Renal cortex interstitium (tissue), 15 donors: Measurements from ENCODE around the gene GABRE. TPM values are rescaled to one million over a fixed set of nuclear protein-coding genes. Genes with fewer than 3 reads are reported as not detected.

Source experiments
- DNase-seq, 11 donors: peaks; one replicate each; pipeline ENCODE4 v3.0.0-alpha.2; 2013; ENCODE audit warnings: low read depth in 9 of 11, low spot score in 4 of 11; ENCODE audit errors: extremely low read depth in 1 of 11
- long read RNA-seq, 16 experiments: transcript quantifications; one replicate each; lab custom pipeline, GENCODE V29; 2026
- polyA plus RNA-seq, 3 donors: library from polyadenylated mRNA; unstranded; fragments of 120-200 nt; gene quantifications; one replicate each; pipeline ENCODE4 v1.2.1, GENCODE V29; 2013; ENCODE audit not compliant: insufficient read length in 3 of 3

GABRE gene, protein sequence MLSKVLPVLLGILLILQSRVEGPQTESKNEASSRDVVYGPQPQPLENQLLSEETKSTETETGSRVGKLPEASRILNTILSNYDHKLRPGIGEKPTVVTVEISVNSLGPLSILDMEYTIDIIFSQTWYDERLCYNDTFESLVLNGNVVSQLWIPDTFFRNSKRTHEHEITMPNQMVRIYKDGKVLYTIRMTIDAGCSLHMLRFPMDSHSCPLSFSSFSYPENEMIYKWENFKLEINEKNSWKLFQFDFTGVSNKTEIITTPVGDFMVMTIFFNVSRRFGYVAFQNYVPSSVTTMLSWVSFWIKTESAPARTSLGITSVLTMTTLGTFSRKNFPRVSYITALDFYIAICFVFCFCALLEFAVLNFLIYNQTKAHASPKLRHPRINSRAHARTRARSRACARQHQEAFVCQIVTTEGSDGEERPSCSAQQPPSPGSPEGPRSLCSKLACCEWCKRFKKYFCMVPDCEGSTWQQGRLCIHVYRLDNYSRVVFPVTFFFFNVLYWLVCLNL
- polyA plus RNA-seq = 10 to 100 TPM in 1 of 3 donors, 1 to 10 TPM in 2; 4.6 to 13.9 (median 5.5) TPM
- long read RNA-seq, donor 1 = 0 reads
- long read RNA-seq, donor 2, partial matches to known transcripts = 0 of 1 reads
- long read RNA-seq, donor 2, other reads (novel, unspliced or antisense) = 0 of 1 reads
- long read RNA-seq, donor 3, partial matches to known transcripts = 0 of 1 reads
- long read RNA-seq, donor 3, other reads (novel, unspliced or antisense) = 0 of 1 reads
- long read RNA-seq, donor 4, full-length matches to known transcripts = 2 of 2 reads
- long read RNA-seq, donor 4, partial matches to known transcripts = 0 of 2 reads
- long read RNA-seq, donor 4, other reads (novel, unspliced or antisense) = 0 of 2 reads
- long read RNA-seq, donor 5, full-length matches to known transcripts = 2 of 2 reads
- long read RNA-seq, donor 5, partial matches to known transcripts = 0 of 2 reads
- long read RNA-seq, donor 5, other reads (novel, unspliced or antisense) = 0 of 2 reads
- long read RNA-seq, donor 6, partial matches to known transcripts = 5 of 5 reads
- long read RNA-seq, donor 6, other reads (novel, unspliced or antisense) = 0 of 5 reads
- long read RNA-seq, donor 7 = 0 reads
- long read RNA-seq, donor 8, partial matches to known transcripts = 0 of 1 reads
- long read RNA-seq, donor 8, other reads (novel, unspliced or antisense) = 0 of 1 reads
- long read RNA-seq, donor 9, full-length matches to known transcripts = 1 of 1 reads
- long read RNA-seq, donor 9, partial matches to known transcripts = 0 of 1 reads
- long read RNA-seq, donor 9, other reads (novel, unspliced or antisense) = 0 of 1 reads
- long read RNA-seq, donor 10, partial matches to known transcripts = 0 of 1 reads
- long read RNA-seq, donor 10, other reads (novel, unspliced or antisense) = 0 of 1 reads
- long read RNA-seq, donor 11, full-length matches to known transcripts = 2 of 2 reads
- long read RNA-seq, donor 11, partial matches to known transcripts = 0 of 2 reads
- long read RNA-seq, donor 11, other reads (novel, unspliced or antisense) = 0 of 2 reads
- long read RNA-seq, donor 12 = 0 reads
- long read RNA-seq, donor 13 = 0 reads
- long read RNA-seq, donor 14 = 0 reads
- long read RNA-seq, donor 15 = 0 reads
- long read RNA-seq, donor 16, full-length matches to known transcripts = 2 of 2 reads
- long read RNA-seq, donor 16, partial matches to known transcripts = 0 of 2 reads
- long read RNA-seq, donor 16, other reads (novel, unspliced or antisense) = 0 of 2 reads

DNA sequence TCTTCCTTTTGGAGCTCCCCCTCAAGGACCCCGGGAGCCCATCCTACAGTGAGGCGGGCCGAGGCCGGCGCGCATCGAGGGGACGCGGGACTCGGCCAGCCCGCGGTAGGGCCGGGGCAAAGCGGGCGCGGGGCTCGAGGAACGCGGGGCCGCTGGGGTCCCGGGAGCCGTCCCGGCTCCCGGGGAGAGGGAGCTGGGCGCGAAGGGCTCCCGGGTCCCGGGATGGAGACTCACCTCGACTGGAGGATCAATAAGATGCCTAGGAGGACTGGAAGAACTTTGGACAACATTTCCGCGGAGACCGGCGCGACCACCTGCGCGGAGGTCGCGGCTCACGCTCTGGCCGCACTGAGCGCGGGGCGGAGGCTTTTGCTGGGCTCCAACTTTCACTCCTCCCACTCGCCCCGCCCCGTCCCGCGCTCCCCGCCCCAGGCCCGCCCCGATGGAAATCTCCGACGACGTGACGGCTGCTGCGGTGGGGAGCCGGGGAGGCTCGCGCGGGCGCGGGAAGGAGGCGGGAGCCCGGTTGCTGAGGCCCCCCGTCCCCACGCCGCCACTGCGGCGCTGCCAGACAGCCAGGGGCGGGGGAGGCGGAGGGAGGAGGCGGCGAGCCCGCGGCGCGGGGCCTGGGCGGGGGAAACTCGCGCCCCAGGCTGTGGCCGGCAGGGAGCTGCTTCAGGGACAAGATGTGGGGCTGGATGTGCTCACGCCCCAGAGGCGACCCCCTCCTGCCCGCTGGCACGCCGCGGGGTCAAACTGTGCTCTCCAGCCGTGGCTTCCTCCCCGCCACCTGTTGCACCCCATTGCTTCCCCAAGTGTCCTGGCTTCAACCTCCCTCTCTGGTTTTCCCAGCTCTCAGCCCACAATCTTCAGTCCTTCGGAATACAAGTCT, at the start of gene GABRE:
TSS of gene GABRE (minus strand) at position 341 of the 892 bp plus-strand sequence. CDS start at position 290, 51 bp downstream.
- peak in 7 of 11 donors; percentile 1 to 36 (median 20) for DNase-seq

DNA sequence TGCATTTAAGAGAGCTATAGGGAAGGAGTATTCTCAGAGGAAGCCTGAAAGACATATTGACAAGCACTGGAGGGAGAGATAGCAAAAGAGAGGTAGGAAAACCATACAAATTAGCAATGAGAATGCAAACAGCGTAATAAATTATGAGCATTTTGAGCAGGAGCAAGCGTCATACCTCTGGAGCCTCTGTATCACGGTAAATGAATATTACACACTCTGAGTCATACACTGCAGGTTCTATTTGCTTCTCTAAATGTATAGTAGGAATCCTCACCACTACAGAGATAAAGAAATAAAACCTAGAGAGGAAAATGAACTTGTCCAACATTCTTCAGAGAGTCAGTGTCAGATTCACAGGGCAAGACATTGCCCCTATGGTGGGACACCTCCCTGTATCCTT, 46.4 kb upstream of the GABRE start:
- no peak for DNase-seq

DNA sequence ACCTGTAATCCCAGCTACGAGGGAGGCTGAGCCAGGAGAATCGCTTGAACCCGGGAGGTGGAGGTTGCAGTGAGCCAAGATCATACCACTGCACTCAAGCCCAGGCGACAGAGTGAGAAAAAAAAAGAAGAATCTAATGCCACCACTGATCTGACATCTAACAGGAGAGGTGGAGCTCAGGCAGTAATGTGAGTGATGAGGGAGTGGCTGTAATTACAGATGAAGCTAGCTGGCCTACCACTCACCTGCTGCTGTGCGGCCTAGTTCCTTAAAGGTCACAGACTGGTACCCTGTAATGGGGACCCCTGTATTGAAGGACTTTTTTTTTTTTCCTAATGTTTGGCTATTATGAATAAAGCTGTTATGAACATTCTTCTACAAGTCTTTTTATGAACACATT, 25.3 kb upstream of the GABRE start:
- no peak for DNase-seq

DNA sequence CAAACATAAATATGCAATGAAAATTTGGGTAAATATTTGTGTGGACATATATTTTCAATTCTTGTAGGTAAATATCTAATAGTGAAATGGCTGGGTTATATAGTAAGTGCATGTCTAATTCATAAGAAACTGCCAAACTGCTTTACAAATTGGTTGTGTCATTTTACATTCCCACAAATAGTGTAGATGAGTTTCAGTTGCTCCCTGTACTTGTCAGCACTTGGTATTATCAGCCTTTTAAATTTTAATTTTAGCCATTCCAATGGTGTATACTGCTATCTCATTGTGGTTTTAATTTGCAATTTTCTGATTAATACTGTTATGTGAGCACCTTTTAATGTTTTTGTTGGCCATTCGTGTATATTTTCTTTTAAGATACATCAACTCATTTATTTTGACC, 23.1 kb upstream of the GABRE start:
- DNase-seq = no peak

DNA sequence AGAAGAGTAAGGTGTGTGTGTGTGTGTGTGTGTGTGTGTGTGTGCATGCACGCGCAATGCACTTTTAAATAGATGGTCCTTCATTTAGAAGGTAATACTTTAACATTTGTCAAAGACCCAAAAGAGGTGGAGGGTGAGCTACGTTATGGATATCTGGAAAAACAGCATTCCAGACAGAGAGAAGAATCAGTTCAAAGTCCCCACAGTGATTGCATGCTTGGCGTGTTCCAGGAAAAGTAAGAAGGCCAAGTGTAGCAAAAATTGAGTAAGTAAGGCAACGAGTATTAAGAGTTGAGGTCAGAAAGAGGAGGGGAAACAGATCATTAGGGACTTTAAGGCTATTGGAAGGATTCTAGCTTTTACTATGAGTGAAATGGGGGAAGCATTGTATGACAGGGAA, 21.9 kb upstream of the GABRE start:
- no peak for DNase-seq

DNA sequence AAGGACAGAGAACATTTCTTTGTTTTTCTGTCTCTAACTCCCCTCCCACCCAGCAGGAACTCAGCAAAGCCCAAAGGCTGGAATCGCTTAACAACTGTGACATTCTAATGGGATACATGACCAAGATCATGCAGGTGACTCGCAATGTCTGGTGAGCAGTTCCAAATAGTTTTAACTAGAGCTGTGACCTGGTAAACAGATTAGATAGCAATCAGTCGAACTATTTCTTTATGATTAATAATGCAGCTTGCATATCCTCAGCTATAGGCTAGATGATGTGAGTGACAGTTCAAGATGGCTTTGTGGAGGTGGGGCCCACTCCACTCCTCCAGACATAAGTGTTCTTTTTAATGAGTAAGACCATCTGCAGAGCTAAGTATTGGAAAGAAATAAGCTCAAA, 20.0 kb upstream of the GABRE start:
- DNase-seq = no peak

DNA sequence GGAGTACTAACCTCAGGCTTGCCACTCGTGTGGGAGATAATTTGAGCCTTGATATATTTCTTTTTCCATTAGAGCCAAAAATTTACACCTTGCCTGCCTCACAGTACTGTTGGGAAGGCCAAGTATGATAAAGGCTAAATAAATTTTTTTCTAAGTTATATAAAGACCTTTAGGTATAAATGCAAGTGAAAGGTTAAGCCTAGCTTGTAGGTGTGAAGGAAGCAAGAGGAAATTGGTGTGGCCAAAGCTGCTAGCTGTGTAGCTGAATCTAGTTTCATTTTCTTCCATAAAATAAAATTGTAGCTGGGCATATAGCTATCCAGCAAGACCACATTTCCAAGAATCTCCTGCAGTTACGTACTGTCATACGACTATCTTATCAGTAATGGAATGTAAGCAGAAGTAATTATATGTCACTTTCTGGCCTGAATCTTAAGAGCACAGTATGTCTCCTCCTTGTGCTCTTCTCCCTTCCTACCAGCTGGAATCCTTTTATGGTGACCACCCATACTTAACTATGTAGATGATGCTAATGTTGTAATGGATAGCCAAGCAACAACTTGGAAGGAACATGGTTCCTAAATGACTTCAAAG, 14.3 kb upstream of the GABRE start:
- DNase-seq = no peak

DNA sequence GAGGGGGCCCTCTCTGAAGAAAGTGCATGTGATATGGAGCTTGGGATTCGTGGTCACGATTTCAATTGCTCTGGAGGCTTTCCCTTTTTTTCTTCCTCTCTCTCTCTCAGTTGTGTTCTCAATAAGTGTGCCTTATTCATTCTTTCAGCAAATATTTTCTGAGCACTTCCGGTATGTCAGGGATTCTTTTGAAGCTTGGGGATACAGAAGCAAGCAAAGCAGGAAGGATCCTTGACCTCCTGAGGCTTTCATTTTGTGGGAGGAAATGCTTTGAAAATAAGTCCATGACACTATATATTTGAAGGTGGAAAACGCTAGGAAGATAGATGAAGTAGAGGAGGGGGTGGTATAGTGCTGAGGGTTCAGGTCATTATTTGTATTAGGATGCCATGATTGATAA, 12.6 kb upstream of the GABRE start:
- no peak for DNase-seq

DNA sequence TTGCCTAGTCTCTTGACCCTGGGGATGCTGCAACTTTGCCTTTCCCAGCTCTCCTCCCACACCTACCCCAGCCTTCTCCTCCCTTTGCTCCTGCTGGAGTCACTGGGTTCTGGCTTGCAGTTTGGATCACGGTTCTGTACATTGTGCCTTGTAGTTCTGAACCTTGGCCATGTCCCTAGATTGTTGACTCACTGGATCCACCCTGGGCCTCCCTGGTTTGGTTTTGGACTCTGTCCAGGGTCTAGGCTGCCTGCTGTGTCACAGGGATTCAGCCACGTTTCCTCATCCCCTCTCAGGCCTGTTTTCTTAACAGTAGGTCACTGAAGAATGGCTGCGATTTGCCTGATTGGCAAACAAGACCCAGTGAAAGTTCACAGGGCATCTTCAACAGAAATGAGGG, 11.5 kb upstream of the GABRE start:
- DNase-seq = no peak

DNA sequence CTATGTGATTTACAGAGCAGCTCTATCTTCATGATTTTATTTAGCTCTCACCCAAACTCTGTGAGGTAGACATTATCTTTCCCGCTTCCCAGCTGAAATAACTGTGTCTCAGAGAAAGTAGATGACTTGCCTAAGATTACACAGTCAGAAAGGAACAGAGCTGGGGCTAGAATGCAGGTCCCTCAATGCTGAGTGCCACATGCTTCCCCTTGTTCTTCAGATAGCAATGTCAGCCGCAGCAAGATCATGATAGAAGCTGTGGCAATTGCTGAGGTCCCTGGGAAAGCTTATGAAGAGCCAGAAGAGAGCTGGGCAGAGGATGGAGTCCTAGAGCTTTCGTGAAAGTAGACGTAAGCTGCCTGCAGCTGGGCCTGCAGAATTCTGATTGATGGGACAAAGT, 11.1 kb upstream of the GABRE start:
- no peak for DNase-seq

DNA sequence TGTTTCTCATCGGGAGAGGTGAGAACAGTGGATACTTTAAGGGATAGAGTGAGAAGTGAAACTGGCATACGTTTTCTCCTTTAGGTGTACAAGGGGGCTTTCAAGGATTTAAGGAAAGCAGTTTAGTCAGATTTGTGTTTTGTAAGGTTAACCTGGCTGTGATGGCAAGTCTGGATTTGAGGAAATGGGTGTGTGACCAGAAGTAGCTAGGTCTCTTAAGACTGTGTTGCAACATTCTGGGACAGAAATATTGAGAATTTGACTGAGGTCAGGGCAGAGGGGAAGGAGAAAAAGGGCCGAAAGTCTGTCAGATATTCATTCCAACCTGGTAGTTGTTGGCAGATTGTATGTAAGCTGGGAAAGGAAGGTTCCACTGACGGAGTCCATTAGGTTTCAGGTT, 10.4 kb upstream of the GABRE start:
- DNase-seq = no peak

DNA sequence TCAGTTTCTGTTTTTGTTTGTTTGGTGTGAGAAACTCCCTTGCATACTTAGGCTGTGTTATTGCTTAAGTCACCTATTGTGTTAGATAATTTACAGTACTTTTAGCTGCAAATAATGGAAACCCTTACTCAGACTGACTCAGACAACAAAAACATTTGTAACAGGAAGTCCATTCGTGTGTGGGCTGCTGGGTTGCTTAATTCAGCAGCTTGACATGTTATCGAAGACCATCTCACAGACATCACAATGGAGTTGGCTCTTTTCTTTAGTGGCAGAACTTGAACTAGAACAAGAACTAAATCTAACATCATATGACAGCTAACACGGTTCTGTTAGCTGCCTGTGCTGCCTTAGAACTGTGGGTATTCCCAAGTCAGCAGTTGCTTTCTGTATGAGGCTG, 9.9 kb upstream of the GABRE start:
- DNase-seq = no peak

DNA sequence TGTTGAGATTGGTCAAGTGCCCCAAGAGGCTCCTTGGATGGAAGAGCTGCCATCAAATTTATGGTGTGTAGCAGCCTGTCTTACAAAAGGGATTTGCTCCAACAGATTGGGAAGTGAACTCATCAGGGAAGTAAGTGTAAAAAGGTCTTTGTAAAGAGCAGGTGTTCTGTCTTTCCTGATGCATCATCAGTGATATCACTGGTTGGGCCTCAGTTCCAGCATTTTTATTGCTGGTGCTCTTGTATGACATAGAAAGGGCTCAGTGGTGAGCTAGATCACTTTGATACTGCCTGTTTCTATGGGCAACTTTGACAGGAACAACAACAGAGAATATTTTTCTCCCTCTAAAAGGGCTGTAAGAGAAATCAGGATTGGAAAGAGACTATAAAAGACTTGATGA, 8.7 kb upstream of the GABRE start:
- DNase-seq = no peak

DNA sequence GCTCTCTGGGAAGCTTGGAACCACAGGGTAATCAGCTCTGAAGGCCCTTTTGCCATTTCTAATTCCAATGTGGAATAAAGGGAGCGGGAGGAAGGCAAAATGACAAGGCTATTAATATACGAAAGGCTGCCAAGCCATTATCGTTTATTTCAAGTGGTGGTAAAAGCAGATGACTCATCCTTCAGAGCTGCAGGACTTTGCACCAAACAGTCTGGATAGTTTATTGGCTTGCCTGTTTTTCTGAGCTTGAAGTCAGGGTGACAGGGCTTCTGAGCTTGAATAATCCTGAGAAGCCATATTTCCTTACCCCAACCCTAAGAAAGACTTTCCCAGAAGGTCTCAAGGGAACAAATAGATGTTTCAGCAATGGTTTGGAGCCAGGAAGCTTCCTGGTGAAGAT, 7.7 kb upstream of the GABRE start:
- no peak for DNase-seq

DNA sequence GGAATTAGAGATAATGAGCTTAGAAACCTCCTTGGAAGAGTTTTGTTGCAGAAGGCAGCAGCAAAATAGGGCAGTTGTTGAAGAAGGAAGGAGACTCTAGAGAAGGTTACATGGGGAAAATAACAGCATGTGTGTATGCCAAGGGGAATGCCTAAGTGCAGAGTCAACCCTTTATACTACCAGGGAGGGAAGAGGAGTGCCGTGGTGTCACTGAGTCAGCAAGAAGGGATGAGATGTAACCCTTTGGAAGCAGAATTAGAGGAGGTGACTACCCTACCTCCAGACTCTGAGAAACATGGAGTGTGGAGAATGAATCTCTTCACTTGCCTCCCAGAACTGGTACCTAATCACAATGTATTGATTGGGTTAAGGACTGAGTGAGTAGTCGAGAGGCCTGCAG, 6.7 kb upstream of the GABRE start:
- no peak for DNase-seq

DNA sequence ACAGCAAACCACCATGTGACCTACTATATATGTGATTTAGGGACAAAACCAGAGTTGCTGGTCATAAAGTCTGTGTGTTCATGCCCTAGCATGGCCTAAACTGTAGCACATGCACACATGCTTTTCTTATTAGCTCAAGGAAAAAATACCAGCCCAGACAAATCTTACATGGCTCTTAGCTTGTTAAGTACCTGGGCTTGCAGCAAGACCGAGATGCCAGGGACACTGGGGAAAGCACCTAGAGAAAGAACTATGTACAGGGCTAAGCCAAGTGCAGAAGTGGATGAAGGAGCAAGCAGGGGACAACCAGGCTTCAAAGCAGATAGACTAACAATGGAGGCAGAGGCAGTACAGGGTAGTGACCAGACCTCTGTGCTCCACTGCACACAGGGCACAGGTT, 3.4 kb upstream of the GABRE start:
- no peak for DNase-seq

DNA sequence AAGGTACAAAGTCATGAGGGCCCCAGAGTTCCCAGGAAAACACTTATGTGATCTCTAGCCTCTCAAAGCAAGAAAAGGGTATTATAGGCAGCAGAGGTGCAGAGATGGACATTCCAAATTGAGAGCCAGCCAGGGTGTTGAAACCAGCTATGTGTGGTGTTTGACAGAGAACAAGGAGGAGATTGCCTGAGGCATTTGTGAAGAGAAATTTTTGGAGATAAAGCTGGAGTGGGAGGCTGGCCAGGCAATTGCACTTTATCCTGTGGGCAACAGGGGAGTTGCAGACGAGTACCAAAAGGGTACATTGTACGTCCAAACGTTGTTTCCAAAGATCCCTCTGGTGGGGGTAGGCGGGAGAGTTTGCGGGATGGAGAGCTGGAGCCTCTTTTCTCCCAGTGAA, 2.5 kb upstream of the GABRE start:
- DNase-seq = no peak
